Measurements from ENCODE around the gene ERN2. TPM values are rescaled to one million over a fixed set of nuclear protein-coding genes. Genes with fewer than 3 reads are reported as not detected.

The ERN2 gene
- total RNA-seq (2012; rRNA removed) (0.54 TPM in 1 of 2 replicates, not detected in the other), polyA plus RNA-seq (2012; rRNA removed) (0.39 and 0.60 TPM in 2 replicates), Bru-seq, nascent RNA (not detected), BruChase-seq, experiment 1, labeled RNA remaining after a 6-hour chase (percentile 4 among the genes with signal in this experiment), BruChase-seq, experiment 2, labeled RNA remaining after a 2-hour chase (not detected)
- polyA plus RNA-seq (2012; cell fraction: cytosol; rRNA removed) = 0.04 and 0.42 TPM in 2 replicates
- polyA plus RNA-seq (2012; cell fraction: nucleus; rRNA removed; ENCODE audit: low replicate concordance) = 0.21 and 0.53 TPM in 2 replicates
- long read RNA-seq = 0 reads

GRCh38 chr16:23712976-23713375 is at the start of gene ERN2:
TSS of gene ERN2 (minus strand) at chr16:23713222. CDS start at chr16:23713187, 35 bp downstream.
- H3K27ac ChIP-seq (ENCODE audit: insufficient read depth, low read length) = no peak within 1 kb of the TSS
- DNase-seq (no peak), ATAC-seq (ENCODE audit: low read depth) (peak; percentile 32; the same call in 1 of the 2 replicates)
- ChIA-PET POLR2A (ENCODE audit: unreplicated experiment) (no interaction called here), CTCF (interaction anchor here (0.6 kb wide), 1 partner anchor 650 kb away, joined by 3 read pairs; no protein-coding TSS in a partner anchor)
- peaks cover 9% of the 10 kb centered on the region for H3K9me3 ChIP-seq (ENCODE audit: control insufficient read depth, insufficient read depth, low read length)
- peaks cover 19% of the 10 kb centered on the region for H3K27me3 ChIP-seq (ENCODE audit: control insufficient read depth, insufficient read depth, low read length)
- H3K18ac ChIP-seq (ENCODE audit: low read depth, low read length) = no peak within 1 kb of the TSS
- no peak within 1 kb of the TSS for H2BK5ac ChIP-seq (ENCODE audit: low read depth, low read length, poor library complexity, severe bottlenecking)
- H4K8ac ChIP-seq (ENCODE audit: low read depth in 2 of 2, low read length in 2 of 2) = no peak within 1 kb of the TSS
- no peaks in the 10 kb centered on the region for H3K9me1 ChIP-seq (ENCODE audit: insufficient read depth, low read length)
- H3K4me2 ChIP-seq (ENCODE audit: low read depth, low read length) = 0 out of 2 replicates have a peak within 1 kb of the TSS, but pooled peaks have one; percentile 17
- in situ Hi-C loops (cut with MboI; ENCODE audit: low sequenced_read_pairs) = no loop called here
- H3K4ac ChIP-seq (ENCODE audit: low read depth, low read length) = no peak within 1 kb of the TSS
- TF ChIP-seq MXI1 (IDR thresholded peaks at IDR 0.05; ENCODE audit: borderline replicate concordance, low read depth, low read length) (no peak), RFX5 (IDR thresholded peaks at IDR 0.05; ENCODE audit: low read depth, low read length) (no peak), FOS (IDR thresholded peaks at IDR 0.05; ENCODE audit: low read depth, low read length) (no peak), MAFK (IDR thresholded peaks at IDR 0.05; ENCODE audit: low read depth, low read length) (no peak), NFE2L2 (IDR thresholded peaks at IDR 0.05; ENCODE audit: low read depth, low read length) (no peak), MAZ (IDR thresholded peaks at IDR 0.05; ENCODE audit: borderline replicate concordance, low read depth, low read length) (no peak), RCOR1 (IDR thresholded peaks at IDR 0.05; ENCODE audit: insufficient replicate concordance, low read length) (no peak), ELK1 (IDR thresholded peaks at IDR 0.05; ENCODE audit: borderline replicate concordance, low read depth, low read length) (no peak), BHLHE40 (IDR thresholded peaks at IDR 0.05; ENCODE audit: low read depth, low read length) (no peak), USF2 (IDR thresholded peaks at IDR 0.05; ENCODE audit: low read depth, low read length) (no peak), CEBPB (IDR thresholded peaks at IDR 0.05; ENCODE audit: low read depth, low read length) (no peak), SMC3 (IDR thresholded peaks at IDR 0.05; ENCODE audit: low read depth, low read length) (no peak), RAD21 (IDR thresholded peaks at IDR 0.05; ENCODE audit: low read length) (no peak), CHD1 (IDR thresholded peaks at IDR 0.05; ENCODE audit: low read depth, low read length) (no peak), CTCF (conservative IDR thresholded peaks at IDR 0.05; ENCODE audit: low read depth, low read length) (no peak), POLR2A (IDR thresholded peaks at IDR 0.05; ENCODE audit: low read depth, low read length) (no peak)
- no peak within 1 kb of the TSS for H2BK20ac ChIP-seq (ENCODE audit: low read depth, low read length)
- WGBS, 2 experiments (ENCODE audit: extremely low coverage in 2 of 2, insufficient read length in 1 of 2) = 7% methylated on average over 3 of the region's 37 CpGs; no CpG with 5 or more reads in 1 of the 2 experiments
- no peak within 1 kb of the TSS for H2AK5ac ChIP-seq (ENCODE audit: low read depth, low read length)
- no peak within 1 kb of the TSS for H3K23ac ChIP-seq (ENCODE audit: low read depth, low read length)
- H2BK15ac ChIP-seq (ENCODE audit: low read depth, low read length) = no peak within 1 kb of the TSS
- BruUV-seq (replicated peaks) = no TSS peak
- H3K9ac ChIP-seq (ENCODE audit: low read depth, low read length) = no peak within 1 kb of the TSS
- no peak within 1 kb of the TSS for H4K91ac ChIP-seq (ENCODE audit: insufficient read depth, low read depth, low read length)
- H4K20me1 ChIP-seq (ENCODE audit: insufficient read depth, low read length) = no peaks in the 10 kb centered on the region
- H4K5ac ChIP-seq (ENCODE audit: low read depth, low read length) = no peak within 1 kb of the TSS
- H2BK120ac ChIP-seq (ENCODE audit: low read depth, low read length) = no peak within 1 kb of the TSS
- no peak within 1 kb of the TSS for H3K4me3 ChIP-seq (ENCODE audit: insufficient read depth, low read depth, low read length)
- no peaks in the 10 kb centered on the region for H3K79me1 ChIP-seq (ENCODE audit: low read depth in 1 of 2, low read length in 2 of 2)
- H3K4me1 ChIP-seq (ENCODE audit: control insufficient read depth, insufficient read depth, low read length) = no peaks in the 10 kb centered on the region
- no peak within 1 kb of the TSS for H3K14ac ChIP-seq (replicated peaks; ENCODE audit: low read depth, low read length)
- dilution Hi-C loops (cut with HindIII; ENCODE audit: low sequenced_read_pairs, unreplicated experiment) = no loop called here
- no peak within 1 kb of the TSS for H3K56ac ChIP-seq (ENCODE audit: extremely low read depth, insufficient read depth, low read length)
- peak within 1 kb of the TSS; percentile 67 for H2AFZ ChIP-seq (replicated peaks; ENCODE audit: low read length, poor library complexity)
- no peaks in the 10 kb centered on the region for H3K36me3 ChIP-seq (ENCODE audit: control insufficient read depth, insufficient read depth, low read length)
- H2AK9ac ChIP-seq (replicated peaks; ENCODE audit: low read depth, low read length, poor library complexity) = peak within 1 kb of the TSS; percentile 28
- intact Hi-C loops (cut with micrococcal nuclease) = no loop called here
